Stimulated activated CD8-positive, alpha-beta memory T cell treated with anti-CD3 and anti-CD28 coated beads, Interleukin-15, amount 100 ng/mL, for 4 hours (primary cell): ENCODE results near the gene CADPS2.

Experiments
- DNase-seq, 2 donors: peaks; one replicate each; pipeline ENCODE4 v3.0.0-alpha.2; 2020; ENCODE audit warnings: low read depth in 2 of 2

The CADPS2 gene

DNA sequence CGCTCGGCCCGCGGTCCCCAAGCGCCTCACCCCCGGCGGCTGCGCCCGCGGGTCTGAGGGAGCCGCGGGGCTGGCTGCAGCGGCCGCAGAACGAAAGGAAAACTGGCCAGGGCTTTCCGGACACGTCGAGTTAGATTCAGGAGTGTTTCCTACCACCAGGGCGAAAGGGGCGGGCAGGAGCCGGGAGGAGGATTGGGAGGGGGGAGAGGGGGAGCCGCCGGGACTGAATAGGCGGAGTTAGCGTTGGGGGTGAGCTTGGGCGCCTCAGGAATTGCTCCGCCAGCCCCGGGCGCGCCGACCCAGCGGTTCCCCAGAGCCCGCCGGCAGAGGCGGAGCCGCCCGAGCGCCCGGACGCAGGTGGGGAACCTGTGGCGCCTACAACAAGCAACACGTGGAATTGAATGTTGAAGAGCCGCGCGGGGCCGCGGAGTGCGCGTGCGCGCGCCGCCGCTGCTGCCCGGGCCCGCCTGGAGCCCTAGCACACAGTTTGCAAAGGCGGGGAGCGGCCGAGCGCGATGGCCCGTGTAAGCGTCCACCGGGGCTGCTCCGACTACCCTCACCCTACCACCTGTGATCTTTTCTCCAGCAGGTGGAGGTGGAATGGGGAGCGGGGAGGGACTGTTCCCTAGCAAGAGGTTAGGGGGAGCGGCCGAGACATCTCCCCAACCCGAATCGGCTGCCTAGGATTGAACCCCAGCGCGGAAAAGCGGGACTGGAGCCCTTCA lies at the start of gene CADPS2:
TSS of gene CADPS2 (minus strand) at position 104 of the 725 bp plus-strand sequence. CDS start 123 bp downstream, outside the sequence.
- no peak for DNase-seq

- DNase-seq = no peak
Observed at GRCh38 chr7:122935620-122936019, 49.4 kb upstream of the CADPS2 start.

DNA sequence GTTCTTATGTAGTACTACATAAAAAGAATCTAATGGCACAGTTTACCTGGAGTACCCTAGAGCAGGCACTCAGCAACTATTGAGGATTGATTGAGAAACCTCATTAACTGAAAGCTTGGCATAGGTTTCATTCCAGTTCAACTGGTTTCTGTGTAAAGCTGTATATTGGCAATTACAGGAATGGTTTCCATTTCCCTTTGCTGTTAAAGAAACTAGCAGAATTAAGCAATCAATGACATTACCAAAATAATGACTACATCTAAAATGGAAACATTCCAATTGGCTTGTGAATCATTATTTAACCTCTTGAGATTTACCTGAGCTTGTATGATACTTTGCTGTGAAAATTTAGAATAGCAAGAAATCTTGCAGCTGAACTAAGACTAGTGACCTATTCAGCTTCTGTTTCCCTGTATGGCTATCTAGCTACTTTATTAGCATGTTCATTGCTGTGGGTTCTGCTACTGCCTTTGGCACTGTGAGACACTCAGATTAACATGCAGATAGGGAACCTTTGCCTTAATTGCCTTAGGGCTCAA lies 33.5 kb upstream of the CADPS2 start:
- DNase-seq = no peak

GRCh38 chr7:122914812-122915211 lies 28.6 kb upstream of the CADPS2 start:
- DNase-seq = no peak

DNA sequence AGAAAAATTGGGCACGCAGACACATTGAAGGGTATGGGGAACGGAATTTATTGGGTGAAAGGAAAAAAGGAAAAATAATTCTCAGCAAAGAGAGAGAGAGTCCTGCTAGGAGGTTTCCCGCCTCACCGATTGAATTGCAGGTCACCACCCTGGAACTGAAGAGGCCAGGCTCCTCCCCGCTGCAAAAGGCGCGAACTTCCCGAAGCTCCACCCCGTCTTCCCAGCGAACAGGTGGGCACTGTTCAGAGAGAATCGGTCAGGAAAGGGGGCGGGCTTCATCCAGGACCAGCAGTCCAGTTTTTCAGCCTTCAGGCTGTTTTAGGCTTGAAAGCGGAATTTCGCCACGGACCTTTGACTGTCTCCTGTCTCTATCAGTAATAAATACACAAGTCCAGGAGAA lies 27.3 kb upstream of the CADPS2 start:
- DNase-seq = no peak

DNA sequence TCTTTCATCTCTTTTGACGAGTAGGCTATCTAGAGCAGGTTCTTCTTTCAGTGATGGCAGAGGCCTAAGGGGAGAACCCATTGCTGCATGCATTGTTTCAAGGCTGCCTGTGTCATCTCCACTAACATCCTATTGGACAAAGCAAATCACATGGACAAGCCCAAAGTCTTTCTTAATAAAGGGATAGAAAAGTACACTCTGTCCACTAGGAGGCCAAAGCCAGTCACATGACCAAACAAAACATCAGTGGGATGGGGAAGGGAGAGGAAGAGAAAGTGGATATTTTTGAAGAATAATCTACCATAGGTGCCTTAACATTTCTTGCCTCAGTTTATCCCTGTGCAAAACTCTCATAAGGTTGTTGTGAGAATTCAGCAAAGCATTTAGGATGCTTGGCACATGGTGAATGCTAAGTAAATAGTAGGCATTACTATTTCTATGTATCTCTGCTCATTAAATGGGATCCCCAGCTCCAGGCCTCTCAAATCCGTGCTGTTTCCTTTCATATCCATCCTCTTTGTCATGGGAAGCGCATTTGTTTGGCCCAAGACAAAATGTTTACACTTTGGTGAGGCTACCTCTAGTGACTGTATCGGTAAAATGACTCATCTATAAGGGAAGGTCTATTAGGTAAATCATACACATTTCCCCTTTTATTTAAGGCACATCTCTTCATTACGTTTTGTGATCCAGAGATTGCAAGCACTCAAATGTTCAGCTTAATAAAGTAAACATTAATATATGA lies 16.7 kb upstream of the CADPS2 start:
- no peak for DNase-seq

DNA sequence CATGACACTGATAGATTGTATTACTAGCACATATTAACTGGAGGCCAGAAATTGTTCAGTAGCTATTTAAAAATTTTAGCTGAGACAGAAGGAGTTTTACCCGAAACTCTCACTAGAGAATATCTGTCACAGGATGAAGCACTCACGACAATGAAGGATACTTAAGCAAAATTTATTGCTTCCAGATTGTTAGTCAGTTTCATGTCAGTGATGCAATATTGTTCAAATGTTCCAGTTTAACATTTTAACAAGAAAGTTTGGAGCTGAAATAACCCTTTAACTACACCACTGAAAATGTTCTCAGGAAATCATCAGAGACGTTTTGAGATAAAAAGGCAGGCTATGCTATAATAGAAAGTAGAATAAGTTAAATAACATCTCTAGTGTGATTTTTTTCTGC lies 15.0 kb upstream of the CADPS2 start:
- DNase-seq = no peak

- DNase-seq = no peak
Observed at GRCh38 chr7:122896509-122896908, 10.2 kb upstream of the CADPS2 start.

GRCh38 chr7:122893486-122893885 lies 7.2 kb upstream of the CADPS2 start:
- DNase-seq = no peak

GRCh38 chr7:122889116-122889515 lies 2.9 kb upstream of the CADPS2 start:
- DNase-seq = no peak

- no peak for DNase-seq
Observed at GRCh38 chr7:122887848-122888247, 1.6 kb upstream of the CADPS2 start.

- no peak for DNase-seq
Observed at GRCh38 chr7:122887198-122887597, 938 bp upstream of the CADPS2 start.

GRCh38 chr7:122885583-122886356 lies 490 bp downstream of the CADPS2 start:
- DNase-seq = no peak

DNA sequence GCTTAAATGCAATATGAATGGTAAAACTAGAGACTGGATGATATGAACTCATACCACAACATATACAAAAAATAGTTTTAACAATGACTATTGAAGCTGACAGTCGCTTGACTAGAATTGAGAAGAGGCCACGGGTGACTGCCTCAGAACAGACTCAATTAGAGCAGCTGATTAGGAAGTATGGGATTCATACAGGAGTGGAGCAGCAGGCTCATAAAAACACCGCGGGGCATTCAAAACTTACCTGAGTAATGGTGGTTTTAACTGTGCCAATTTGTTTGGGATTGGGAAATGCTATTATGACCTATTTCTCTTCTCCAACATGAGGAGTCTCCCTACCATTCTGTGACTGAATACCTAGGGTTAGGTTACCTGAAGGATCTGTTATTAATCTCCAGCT lies 2.1 kb downstream of the CADPS2 start:
- no peak for DNase-seq

GRCh38 chr7:122883049-122883680 lies 3.1 kb downstream of the CADPS2 start:
- DNase-seq = no peak

- no peak for DNase-seq
Observed at GRCh38 chr7:122881324-122881723, 4.9 kb downstream of the CADPS2 start.

- DNase-seq = no peak
Observed at GRCh38 chr7:122869260-122869659, 17.0 kb downstream of the CADPS2 start.

- no peak for DNase-seq
Observed at GRCh38 chr7:122867471-122867980, 18.7 kb downstream of the CADPS2 start.

- DNase-seq = no peak
Observed at GRCh38 chr7:122864838-122865237, 21.4 kb downstream of the CADPS2 start.

GRCh38 chr7:122864016-122864415 lies 22.2 kb downstream of the CADPS2 start:
- DNase-seq = no peak

DNA sequence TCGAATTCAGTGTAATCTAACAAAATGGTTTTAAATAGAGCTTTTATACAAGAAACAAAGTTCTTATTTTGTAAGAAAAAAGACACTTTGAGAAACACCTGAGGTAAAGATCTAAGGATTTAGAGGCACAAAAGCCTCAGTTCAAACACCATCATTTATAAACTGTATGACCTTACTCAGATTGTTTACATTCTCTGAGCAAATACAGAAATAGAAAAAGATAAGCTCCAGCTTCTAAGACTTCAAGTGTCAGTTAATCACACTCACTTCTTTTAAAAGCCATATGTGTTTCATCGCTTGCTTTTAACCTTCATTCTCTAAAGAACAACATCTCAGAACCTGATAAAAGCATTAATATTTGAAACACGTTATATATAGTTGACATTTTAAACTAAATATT lies 27.9 kb downstream of the CADPS2 start:
- no peak for DNase-seq

GRCh38 chr7:122850528-122850927 lies 35.7 kb downstream of the CADPS2 start:
- no peak for DNase-seq
